Esophagus muscularis mucosa (tissue), 3 donors: Measurements from ENCODE around the gene CD151.

Experiments used
- POLR2A ChIP-seq: fragments of 450-650 bp; IDR thresholded peaks from one replicate; pipeline ENCODE4 v1.6.1; 2017; ENCODE audit warnings: antibody characterized with exemption, moderate library complexity, mild to moderate bottlenecking, low read depth
- TF ChIP-seq, protein P1 (sequence below), 3 experiments: fragments of 200-600 bp in 2 of 3; fragments of 450-650 bp in 1 of 3; sonication (generic) in 2 of 3; IDR thresholded peaks; one replicate each; pipeline ENCODE4 v1.5.1; 2017 to 2019; ENCODE audit warnings: antibody characterized with exemption in 3 of 3, mild to moderate bottlenecking in 2 of 3, moderate library complexity in 1 of 3

DNA sequence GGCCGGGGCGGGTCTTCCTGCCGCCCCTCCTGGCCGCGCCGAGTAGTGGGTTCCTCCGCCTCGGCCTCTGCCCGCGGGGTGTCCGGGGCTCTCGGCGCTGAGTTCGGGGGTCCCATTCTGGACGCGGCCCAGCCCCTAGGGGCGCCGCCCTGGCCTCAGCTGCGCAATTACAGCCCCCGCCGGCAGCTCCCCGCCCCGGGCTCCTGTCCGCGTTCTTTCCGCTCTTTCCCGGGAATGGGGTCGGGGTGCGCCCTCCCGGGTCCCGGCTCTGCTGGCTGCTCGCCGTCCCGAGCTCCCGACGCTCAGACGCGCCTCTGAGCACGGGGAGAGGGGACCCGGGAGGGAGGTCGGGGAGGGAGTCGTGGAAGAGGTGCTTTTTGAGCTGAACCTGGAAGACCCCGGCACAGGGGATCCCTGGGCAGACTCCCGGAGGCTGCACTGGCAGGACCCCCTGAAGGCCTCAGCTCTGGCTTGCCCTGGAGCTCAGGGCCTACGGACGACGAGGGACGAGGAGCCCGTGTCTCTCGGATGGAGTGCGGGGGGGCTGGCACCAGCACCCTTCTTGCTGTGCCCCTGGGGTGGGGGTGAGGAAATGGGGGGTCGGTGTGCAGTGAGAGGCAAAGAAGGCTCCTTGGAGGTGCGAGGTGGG, 10.5 kb downstream of the CD151 start:
- TF ChIP-seq, protein P1, sequence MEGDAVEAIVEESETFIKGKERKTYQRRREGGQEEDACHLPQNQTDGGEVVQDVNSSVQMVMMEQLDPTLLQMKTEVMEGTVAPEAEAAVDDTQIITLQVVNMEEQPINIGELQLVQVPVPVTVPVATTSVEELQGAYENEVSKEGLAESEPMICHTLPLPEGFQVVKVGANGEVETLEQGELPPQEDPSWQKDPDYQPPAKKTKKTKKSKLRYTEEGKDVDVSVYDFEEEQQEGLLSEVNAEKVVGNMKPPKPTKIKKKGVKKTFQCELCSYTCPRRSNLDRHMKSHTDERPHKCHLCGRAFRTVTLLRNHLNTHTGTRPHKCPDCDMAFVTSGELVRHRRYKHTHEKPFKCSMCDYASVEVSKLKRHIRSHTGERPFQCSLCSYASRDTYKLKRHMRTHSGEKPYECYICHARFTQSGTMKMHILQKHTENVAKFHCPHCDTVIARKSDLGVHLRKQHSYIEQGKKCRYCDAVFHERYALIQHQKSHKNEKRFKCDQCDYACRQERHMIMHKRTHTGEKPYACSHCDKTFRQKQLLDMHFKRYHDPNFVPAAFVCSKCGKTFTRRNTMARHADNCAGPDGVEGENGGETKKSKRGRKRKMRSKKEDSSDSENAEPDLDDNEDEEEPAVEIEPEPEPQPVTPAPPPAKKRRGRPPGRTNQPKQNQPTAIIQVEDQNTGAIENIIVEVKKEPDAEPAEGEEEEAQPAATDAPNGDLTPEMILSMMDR (IDR thresholded peaks at IDR 0.05): no peak
- no peak for TF ChIP-seq POLR2A
